Lower leg skin (tissue), 3 donors: ENCODE measurements around the gene RRAGD.

Experiments used
- CTCF ChIP-seq, 3 donors: fragments of 450-650 bp; IDR thresholded peaks; one replicate each; pipeline ENCODE4 v1.5.1; 2016; ENCODE audit warnings: antibody characterized with exemption in 3 of 3, mild to moderate bottlenecking in 3 of 3, moderate library complexity in 2 of 3
- POLR2A ChIP-seq, 2 donors: fragments of 450-650 bp; IDR thresholded peaks; one replicate each; pipeline ENCODE4 v1.6.1; 2016 to 2017; ENCODE audit warnings: antibody characterized with exemption in 2 of 2, mild to moderate bottlenecking in 1 of 2, moderate library complexity in 1 of 2

- no peak for TF ChIP-seq CTCF (IDR thresholded peaks at IDR 0.05)
- no peak for TF ChIP-seq POLR2A (IDR thresholded peaks at IDR 0.05)
Measured at GRCh38 chr6:89411145-89412070, 665 bp downstream of the RRAGD start.
